Forelimb muscle (tissue), 1 donor: ENCODE results near the gene SALL3. TPM values are rescaled to one million over a fixed set of nuclear protein-coding genes. Genes with fewer than 3 reads are reported as not detected.

ENCODE experiments used
- DNase-seq: peaks from one replicate; pipeline ENCODE4 v3.0.0-alpha.2; 2013; ENCODE audit warnings: low read depth
- polyA plus RNA-seq: library from polyadenylated mRNA; unstranded; fragments of 120-200 nt; gene quantifications from one replicate; pipeline ENCODE4 v1.2.1, GENCODE V29; 2013; ENCODE audit not compliant: insufficient read length

SALL3 gene
- polyA plus RNA-seq, 1 donor = not detected

DNA sequence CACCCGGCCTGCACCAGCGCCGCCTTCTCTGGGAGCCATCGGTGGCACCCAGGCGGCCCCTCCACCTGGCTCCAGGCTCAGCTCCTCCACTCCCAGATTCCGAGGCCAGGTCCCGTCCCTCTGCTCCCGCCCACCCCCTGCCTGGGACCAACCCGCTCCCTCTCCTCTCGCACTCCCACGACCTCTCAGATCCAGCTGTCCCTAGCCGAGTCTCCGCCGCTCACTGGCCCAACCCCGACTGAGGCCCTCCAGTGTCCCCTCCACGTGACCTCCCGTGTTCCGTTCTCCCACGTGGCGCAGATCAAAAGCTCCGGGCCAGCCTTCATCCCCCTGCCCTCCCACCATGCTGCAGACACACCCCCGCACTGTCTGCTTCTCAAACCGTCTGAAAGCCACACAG, 14.4 kb upstream of the SALL3 start:
- DNase-seq = no peak

DNA sequence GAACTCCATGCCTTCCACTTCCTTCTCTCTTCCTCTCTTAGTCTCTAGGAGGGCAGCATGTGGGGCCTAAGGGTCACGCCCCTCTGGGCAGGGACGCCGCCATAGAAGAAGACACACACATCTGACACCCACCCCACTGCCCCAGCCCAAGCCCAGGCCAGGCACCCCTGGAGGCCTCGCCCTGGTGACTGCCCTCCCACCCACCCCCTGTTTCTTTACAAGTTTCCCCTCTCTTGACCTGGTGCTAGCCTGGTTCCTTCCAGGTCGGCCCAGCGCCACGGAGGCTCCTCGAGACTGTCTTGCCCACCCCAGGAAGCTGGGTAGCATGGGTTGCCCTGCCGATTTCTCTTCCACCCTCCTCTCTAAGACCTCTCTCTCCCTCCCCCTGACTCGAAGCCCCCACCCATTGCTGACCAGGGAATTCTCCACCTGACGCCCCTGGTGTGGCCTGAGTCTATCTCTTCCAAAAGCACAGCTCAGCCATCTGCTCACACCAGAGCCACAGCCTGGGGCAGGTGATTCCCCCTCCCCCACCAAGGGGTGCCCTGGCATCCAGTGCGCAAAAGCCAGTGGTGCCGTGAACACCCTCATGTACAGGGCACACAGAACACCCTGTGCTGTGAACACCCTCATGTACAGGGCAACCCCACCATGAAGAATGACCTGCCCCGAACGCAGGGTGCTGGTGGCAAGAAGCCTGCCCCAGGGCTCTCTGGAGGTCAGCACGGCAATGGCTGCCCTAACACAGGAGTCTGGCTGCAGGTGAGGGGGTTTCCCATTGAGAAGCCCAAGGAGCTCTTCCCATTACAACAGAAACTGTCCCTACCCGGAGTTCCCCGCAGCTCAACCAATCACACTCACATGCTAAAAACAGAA, 13.5 kb upstream of the SALL3 start:
- no peak for DNase-seq

- no peak for DNase-seq
Measured at GRCh38 chr18:78966793-78967106, 12.9 kb upstream of the SALL3 start.

DNA sequence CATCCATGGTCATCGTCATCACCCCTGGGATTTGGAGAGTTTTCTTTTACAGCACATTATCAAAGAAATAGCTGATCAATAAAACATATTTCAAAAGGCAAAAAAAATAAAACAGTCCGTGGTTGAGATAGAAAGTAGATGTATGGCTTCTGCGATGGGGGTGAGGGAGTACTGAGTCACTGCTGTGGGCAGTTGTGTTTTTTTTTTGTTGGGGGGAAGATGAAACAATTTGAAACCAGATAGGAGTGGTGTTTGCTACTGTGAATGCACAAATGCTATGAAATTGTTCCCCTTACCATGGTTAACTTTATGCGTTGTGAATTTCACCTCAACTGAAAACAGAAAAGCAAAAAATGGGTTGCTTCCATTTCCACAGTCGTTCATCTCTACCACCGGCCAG, 11.9 kb upstream of the SALL3 start:
- no peak for DNase-seq

DNA sequence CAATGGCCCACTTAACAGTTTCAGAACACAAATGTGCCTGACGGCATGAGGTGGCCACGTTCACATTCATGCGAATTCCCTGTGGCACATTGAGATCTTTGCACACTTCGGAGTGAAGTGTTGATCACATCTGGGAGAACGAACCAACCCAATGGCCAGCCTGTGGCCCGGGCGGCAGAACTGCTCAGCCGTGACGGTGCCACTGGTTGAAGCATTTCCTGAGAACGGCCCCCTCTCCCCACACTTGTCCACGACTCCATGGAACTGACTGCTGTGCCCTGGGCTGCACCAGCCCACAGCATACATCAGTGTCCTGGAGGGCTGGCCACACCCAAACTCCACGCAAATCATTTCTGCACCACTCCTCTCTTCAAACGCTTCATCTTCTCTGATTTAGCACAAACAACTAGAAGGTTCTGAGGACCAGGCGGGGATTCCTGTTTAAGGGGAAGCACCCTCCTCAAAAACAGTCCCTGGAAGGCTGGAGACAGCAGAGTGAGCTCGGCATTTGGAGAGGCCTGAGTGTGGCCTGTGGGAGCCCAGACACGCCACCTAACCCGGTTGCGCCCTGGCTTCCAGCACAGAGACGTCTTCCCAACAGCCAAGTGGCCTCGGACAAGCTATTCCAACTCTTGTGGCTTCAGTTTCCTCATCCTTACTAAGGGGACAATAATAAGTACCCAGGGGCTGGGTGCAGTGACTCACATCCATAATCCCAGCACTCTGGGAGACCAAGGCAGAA, 9.9 kb upstream of the SALL3 start:
- no peak for DNase-seq

DNA sequence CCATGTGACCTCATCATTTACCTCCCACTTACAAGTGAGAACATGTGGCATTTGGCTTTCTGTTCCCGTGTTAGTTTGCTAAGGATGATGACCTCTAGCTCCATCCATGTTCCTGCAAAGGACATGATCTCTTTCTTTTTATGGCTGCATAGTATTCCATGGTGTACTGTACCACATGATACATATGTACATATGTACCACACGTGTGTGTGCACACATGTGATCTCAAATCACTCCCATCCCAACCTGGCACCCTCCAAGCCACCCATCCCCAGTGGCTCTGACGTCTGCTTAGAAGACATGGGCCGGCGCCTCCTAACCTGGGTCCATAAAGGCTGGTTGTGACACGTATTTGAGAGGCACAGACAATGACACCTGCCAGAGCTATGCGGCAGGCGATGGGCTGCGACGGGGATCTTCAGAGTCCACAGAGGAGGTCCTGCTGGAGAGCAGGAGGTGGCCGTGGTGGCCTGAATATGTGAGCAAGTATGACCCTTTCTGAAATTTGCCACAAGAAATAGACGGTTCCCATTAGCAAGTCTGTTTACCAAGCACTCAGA, 8.8 kb upstream of the SALL3 start:
- DNase-seq = no peak

- no peak for DNase-seq
Measured at GRCh38 chr18:78971511-78972245, 7.9 kb upstream of the SALL3 start.

GRCh38 chr18:78972385-78972918, 7.2 kb upstream of the SALL3 start:
- no peak for DNase-seq

GRCh38 chr18:78972930-78973331, 6.7 kb upstream of the SALL3 start:
- no peak for DNase-seq

GRCh38 chr18:78973357-78974083, 6.1 kb upstream of the SALL3 start:
- no peak for DNase-seq

DNA sequence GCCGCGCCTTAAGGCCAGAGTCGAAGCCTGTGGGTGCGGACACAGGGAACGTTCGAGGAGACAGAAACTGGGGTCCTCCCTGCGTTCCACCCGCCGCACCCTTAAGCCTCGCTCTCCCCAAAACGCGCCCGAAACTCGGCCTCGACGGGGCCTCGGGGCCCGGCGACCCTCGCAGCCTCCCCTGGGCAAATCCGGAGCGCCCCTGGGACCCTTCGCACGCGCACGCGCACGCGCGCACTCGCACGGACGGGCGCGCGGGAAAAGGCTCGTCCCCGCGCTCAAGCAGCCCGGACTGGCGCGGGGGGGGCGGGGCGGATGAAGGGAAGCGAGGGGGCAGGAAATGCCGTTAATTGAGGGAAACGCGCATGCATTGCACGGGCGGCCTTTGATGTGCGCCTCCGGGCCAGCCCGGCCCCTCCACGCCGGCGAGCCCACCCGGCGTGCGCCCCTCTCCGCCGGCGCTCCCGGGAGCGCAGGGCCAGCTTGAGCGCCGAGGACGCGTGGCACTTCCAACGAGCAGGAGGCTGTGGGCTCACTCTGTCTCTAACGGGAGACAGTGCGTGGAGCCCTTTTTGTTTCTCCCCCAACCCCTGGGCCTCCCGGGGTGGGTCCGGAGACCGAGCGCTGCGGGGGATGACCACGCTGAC, 5.4 kb upstream of the SALL3 start:
- DNase-seq = no peak

- DNase-seq = no peak
Measured at GRCh38 chr18:78975292-78975691, 4.3 kb upstream of the SALL3 start.

- no peak for DNase-seq
Measured at GRCh38 chr18:78975699-78976335, 3.8 kb upstream of the SALL3 start.

DNA sequence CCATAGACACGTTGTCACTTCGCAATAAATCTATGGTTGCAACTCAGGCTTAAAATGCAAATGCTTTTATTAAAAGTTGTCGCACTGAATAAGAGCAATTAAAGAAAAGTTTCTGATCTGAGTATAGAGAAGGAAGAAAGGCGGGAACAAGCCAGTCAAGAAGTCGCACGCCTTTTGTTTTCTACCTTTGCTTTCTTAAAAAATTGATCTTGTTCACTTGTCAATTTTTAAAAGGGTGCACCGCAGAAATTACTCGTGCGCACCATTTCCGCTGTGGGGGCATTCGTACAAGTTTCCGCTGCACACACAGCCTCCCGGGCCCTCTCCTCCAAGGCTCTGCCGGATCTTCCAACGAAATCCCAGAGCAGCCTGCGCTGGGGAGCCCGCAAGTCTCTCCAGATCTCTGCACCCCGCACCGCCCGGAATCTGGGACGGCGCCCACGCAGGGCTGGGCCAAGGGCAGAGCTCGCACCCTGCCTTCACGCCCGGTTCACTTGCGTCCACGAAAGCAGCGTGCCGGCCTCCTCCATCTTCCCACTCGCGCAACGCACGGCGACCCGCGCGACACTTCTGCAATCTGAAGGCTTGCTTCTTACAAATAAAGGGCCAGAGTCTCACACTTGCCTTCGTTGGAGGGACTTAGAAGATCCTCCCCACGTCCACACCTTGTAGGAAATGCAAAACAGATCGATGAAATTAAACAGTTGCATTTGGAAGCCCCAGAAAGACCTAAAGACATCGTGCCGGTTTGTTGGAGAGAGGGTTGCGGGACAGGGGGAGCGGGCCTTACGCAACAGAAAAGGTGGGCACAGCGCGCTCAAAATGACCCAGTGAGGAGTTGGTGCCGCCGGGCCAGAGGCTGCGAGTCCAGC, 2.6 kb upstream of the SALL3 start:
- no peak for DNase-seq

DNA sequence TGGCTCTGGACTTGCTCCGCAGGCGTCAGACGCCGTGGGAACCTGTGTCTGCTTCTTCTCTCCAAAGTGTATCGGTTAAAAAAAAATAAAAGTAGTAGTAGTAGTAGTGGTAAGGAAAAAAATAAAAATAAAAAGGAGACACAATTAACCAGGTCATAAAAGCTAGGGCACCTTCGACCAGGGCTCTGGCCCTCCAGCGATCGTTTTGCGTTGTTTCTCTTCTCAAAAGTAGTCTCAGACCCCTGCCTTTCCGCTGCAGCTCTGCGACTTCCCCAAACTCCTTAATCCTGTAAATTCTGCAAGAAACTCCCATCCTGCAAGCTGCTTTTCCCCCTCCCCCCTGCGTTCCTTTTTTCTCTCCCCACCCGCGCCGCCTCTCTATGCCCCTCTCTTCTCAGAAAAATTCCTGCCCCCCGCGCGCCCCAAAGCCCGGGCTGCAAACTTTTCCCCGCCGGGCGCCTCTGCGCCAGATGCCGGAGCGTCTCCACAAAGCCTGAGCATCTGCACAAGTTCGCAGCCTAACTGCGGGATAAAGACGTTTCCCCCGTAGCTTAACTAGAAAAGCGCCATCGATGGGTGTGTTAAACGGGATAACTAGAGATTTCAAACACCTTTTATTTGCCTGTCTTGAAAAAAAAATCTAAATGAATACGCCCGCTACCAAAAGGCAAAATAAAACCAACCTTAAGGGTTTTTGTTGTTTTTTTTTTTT, 1.8 kb upstream of the SALL3 start:
- DNase-seq = no peak

DNA sequence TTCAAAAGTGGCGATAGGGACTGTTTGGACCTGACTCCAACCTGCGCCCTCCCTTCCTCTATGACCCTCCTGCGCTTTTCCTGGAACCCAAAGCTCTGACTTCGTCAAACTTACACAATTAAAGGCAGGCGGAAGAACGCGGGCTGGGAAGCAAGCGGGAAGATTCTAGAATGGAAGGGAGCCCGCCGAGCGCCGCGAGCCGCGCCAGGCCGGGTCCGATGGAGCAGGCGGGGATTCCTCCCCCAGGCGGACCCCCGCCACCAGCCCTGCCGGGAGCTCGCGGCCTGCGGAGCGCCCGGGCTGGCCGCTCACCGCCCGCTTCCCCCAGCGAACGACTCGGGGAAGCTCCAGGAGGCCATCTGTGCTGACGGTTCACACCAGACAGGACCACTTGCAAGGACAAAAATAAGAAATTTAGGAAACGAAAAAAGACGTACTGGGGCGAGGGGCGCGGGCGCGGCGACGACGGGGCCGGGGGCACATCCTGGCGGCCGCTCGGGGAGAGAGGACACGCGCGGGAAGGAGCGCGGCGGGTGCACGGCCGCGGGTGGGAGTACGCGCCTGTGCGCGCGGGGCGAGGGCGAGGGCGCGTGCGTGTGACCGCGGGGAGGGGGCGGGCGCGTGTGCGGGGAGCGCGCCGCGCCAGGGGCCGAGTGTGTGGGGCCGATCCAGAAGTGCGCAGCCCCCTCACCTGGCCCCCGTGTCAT, 1.1 kb upstream of the SALL3 start:
- no peak for DNase-seq

GRCh38 chr18:78979056-78979729, 425 bp upstream of the SALL3 start:
- no peak for DNase-seq
